HuH-7.5 (cell line): ENCODE data around the gene ZG16B.

Experiments
- DNase-seq: peaks from one replicate; pipeline ENCODE4 v3.0.0; 2011; ENCODE audit warnings: low spot score

The ZG16B gene

DNA sequence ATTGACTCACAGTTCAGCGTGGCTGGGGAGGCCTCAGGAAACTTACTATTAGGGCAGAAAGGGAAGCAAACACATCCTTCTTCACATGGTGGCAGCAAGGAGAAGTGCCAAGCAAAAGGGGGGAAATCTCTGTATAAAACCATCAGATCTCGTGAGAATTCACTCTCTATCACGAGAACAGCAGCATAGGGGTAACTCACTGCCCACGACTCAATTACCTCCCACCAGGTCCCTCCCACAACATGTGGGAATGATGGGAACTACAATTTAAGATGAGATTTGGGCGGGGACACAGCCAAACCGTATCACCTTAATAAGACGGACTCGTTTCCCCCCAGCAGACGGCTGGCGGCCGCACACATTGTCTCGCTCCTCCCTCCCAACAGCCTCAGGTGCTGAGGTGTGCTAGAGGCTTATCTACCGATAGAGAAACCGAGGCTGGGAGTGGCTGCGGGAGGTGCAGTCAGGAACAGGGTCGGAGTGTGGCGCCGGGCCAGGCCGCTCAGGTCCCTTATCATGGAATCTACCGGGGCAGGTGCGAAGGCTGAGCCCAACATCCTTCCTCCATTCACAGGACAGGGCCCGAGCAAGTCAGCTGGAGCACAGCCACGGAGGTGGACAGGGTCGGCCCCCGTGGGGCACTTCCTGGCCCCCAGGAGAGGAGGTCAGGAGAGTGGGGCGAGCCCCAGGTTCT is 4.9 kb upstream of the ZG16B start:
- no peak for DNase-seq

DNA sequence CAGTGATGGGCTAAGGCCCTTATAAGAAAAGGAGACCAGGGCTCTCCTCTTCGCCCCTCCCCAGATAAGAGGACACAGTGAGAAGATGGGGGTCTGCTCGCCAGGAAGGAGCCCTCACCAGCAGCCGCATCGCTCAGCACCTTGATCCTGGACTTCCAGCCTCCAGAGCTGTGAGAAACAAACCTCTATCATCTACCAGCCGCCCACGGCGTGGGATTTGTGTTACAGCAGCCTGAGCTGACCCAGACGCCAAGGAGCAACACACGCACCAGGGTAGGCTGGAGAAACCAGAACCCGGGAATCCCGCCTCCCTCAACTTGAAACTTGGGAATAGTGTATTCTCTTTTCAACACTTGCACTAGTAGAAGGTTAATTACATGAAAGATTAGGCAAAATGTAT is 4.2 kb upstream of the ZG16B start:
- no peak for DNase-seq

- no peak for DNase-seq
Measured at GRCh38 chr16:2826591-2827373, 3.3 kb upstream of the ZG16B start.

DNA sequence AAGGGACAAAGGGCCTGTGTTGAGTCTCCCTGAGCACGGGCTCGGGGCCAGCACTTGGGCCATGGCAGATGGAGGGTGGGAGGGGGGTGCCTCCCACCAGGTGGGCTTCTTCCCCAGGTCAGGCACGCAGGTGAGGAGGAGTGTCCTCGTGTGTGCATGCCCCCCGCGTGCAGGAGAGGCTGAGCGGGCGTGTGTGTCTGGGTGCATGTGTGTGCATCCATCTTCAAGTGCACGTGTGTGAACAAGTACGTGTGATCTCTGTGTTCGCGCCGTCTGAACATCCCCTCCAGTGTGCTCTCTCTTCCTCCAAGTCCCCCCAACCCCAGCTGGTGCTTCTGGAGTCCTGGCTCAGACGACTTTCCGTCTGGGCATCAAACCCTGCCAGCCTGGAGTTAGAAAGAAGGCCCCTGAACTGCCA is 2.7 kb upstream of the ZG16B start:
- DNase-seq: no peak

- DNase-seq: no peak
Measured at GRCh38 chr16:2827831-2828520, 2.1 kb upstream of the ZG16B start.

GRCh38 chr16:2828521-2828840 is 1.6 kb upstream of the ZG16B start:
- DNase-seq: no peak

GRCh38 chr16:2828876-2829430 is 1.1 kb upstream of the ZG16B start:
- no peak for DNase-seq

- no peak for DNase-seq
Measured at GRCh38 chr16:2830355-2830695, 222 bp downstream of the ZG16B start.

DNA sequence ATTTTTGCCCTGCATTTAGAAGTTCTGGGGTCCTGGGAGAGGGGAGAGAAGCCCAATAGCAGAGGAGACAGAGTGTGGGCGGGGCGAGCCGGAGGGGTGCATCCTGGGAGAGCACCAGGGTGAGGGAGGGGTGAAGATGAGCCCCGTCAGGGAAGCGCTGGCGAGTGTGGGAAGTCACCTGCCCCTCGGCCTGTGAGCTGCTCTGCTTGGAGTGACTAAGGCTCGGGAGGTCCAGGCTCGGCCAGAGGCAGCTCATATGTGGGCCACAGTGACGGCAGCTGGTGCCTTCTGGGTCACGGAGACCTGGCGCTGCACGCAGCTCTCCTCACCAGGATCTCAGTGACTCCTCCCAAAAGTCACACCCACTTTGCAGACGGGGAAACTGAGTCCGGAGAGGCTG is 1.1 kb downstream of the ZG16B start:
- no peak for DNase-seq

GRCh38 chr16:2833776-2834175 is 3.7 kb downstream of the ZG16B start:
- DNase-seq: no peak

- no peak for DNase-seq
Measured at GRCh38 chr16:2834968-2835367, 4.9 kb downstream of the ZG16B start.

DNA sequence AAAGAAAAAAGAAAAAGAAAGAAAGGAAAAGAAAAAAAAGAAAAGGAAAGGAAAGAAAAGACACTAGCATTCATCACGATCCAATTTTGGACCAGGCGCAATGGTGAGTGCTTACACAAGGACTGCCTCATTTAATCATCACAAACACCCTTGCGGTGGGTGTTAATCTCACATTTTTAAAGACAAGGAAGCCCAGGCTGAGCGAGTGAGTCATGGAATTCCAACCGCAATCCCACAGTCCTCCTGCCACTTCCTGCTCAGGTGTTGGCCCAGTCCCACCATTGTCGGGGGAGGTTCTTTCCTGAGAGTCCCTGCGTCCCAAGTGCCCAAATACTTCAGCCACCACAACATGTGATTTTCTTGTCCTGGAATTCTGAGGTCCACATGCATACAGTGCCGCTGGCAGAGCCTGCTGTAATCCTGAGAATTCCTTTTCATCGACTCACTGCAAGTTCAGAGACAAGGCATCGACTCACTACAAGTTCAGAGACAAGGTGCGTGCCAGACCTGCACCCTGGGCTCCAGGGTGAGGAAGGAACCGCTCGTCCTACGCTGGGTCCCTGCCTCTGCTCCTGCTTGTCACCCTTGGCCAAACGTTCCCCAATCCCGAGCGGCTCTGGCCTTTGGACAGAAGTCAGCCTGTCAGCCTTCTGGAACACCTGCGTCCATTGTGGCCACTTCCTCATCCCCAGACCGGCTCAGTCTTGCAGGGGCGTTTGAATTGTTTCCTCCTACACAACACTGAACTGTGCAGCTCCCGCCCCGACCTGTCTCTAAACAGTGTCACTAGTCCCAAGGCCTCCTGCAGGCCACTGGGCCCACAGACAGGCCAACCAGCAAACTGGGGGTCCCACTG is 5.8 kb downstream of the ZG16B start:
- no peak for DNase-seq

- DNase-seq: no peak
Measured at GRCh38 chr16:2836646-2837508, 6.8 kb downstream of the ZG16B start.

GRCh38 chr16:2838928-2839327 is 8.8 kb downstream of the ZG16B start:
- peak; percentile 74 for DNase-seq

- DNase-seq: no peak
Measured at GRCh38 chr16:2839650-2840450, 9.7 kb downstream of the ZG16B start.

GRCh38 chr16:2840914-2841313 is 10.8 kb downstream of the ZG16B start:
- no peak for DNase-seq

DNA sequence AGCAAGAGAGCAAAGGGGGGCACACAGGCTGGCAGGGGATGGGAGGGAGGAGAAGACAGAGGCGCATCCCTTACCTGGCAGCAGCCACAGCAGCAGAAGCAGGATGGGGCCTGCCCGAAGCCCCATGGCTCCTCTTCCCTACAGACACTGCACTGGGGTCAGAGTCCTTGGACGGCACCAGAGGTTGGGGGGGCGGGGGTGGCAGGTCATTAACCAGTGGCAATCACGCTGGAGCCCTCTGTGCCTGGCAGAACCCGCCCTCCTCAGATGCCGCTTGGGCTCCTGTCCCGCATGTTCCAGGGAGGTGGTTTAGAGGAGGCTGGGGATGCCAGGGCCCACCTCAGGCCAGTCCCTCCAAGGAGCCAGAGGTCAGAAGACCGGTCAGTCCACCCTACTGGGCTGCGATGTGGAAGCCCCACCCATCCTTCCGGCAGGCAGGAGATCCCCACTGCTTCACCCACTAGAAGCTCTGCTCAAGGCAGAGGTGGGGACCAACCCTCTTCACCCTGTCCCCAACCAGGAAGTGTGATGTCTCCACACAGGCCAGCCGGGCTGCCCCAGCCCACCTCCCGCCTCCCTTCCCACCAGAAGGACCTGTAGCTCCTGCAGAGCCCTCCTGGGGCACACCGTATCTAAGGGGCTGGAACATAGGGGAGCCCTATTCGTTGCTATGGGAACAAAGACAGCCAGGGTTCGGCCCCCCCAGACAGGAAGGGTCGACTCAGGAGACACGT is 11.7 kb downstream of the ZG16B start:
- no peak for DNase-seq

- no peak for DNase-seq
Measured at GRCh38 chr16:2842340-2843000, 12.4 kb downstream of the ZG16B start.

GRCh38 chr16:2843526-2843925 is 13.4 kb downstream of the ZG16B start:
- no peak for DNase-seq
